Measurements from ENCODE around the gene SUSD4. TPM values are rescaled to one million over a fixed set of nuclear protein-coding genes. Genes with fewer than 3 reads are reported as not detected.

Gene SUSD4
- total and polyA plus RNA-seq, 2 of the 4 experiments (the other 2 are of a cell fraction), result 1.8 to 2.7 TPM

DNA sequence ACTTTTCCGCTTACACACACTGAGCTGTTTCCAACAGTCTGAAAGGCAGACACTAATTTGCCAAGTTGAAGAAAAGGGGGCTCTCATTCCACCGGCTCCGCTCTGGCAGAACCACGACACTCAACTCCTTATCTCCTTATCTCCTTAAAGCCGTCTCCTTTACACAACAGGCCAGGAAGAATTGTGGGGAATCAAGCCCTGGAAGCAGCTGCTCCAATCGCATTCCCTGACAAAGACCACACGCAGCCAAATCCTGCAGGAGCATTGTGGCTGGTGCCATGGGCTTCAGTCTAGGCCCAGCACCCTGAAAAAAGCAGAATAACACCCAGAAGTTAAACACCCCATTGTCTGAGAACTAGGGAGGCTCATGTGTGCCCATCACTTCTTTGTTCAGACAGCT, 24.1 kb downstream of the SUSD4 start:
- no peak overlapping the region for H3K4me3 ChIP-seq (ENCODE audit: insufficient read depth, low read depth, low read length)
- no peak overlapping the region for H3K56ac ChIP-seq (ENCODE audit: extremely low read depth, insufficient read depth, low read length)
- no peak overlapping the region for H2BK5ac ChIP-seq (ENCODE audit: low read depth, low read length, poor library complexity, severe bottlenecking)
- no peaks in the 10 kb centered on the region for H3K4me1 ChIP-seq (ENCODE audit: control insufficient read depth, insufficient read depth, low read length)
- no TSS peak for BruUV-seq (replicated peaks)
- TF ChIP-seq MAFK (IDR thresholded peaks at IDR 0.05; ENCODE audit: low read depth, low read length) (no peak), USF2 (IDR thresholded peaks at IDR 0.05; ENCODE audit: low read depth, low read length) (no peak), RAD21 (IDR thresholded peaks at IDR 0.05; ENCODE audit: low read length) (no peak), MAZ (IDR thresholded peaks at IDR 0.05; ENCODE audit: borderline replicate concordance, low read depth, low read length) (no peak), BHLHE40 (IDR thresholded peaks at IDR 0.05; ENCODE audit: low read depth, low read length) (no peak), SMC3 (IDR thresholded peaks at IDR 0.05; ENCODE audit: low read depth, low read length) (no peak), RFX5 (IDR thresholded peaks at IDR 0.05; ENCODE audit: low read depth, low read length) (no peak), FOS (IDR thresholded peaks at IDR 0.05; ENCODE audit: low read depth, low read length) (no peak), CHD1 (IDR thresholded peaks at IDR 0.05; ENCODE audit: low read depth, low read length) (no peak), POLR2A (IDR thresholded peaks at IDR 0.05; ENCODE audit: low read depth, low read length) (no peak), CTCF (conservative IDR thresholded peaks at IDR 0.05; ENCODE audit: low read depth, low read length) (no peak), RCOR1 (IDR thresholded peaks at IDR 0.05; ENCODE audit: insufficient replicate concordance, low read length) (no peak), NFE2L2 (IDR thresholded peaks at IDR 0.05; ENCODE audit: low read depth, low read length) (no peak), MXI1 (IDR thresholded peaks at IDR 0.05; ENCODE audit: borderline replicate concordance, low read depth, low read length) (no peak), CEBPB (IDR thresholded peaks at IDR 0.05; ENCODE audit: low read depth, low read length) (no peak)
- TF ChIP-seq, protein P1, sequence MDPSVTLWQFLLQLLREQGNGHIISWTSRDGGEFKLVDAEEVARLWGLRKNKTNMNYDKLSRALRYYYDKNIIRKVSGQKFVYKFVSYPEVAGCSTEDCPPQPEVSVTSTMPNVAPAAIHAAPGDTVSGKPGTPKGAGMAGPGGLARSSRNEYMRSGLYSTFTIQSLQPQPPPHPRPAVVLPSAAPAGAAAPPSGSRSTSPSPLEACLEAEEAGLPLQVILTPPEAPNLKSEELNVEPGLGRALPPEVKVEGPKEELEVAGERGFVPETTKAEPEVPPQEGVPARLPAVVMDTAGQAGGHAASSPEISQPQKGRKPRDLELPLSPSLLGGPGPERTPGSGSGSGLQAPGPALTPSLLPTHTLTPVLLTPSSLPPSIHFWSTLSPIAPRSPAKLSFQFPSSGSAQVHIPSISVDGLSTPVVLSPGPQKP (IDR thresholded peaks at IDR 0.05; ENCODE audit: borderline replicate concordance, low read depth, low read length), result no peak
- H2AK9ac ChIP-seq (replicated peaks; ENCODE audit: low read depth, low read length, poor library complexity), result no peak overlapping the region
- H3K36me3 ChIP-seq (ENCODE audit: control insufficient read depth, insufficient read depth, low read length), result no peaks in the 10 kb centered on the region
- H3K4me2 ChIP-seq (ENCODE audit: low read depth, low read length), result no peak overlapping the region
- H3K27ac ChIP-seq (ENCODE audit: insufficient read depth, low read length), result no peak overlapping the region
- no peak overlapping the region for H2BK20ac ChIP-seq (ENCODE audit: low read depth, low read length)
- H4K91ac ChIP-seq (ENCODE audit: insufficient read depth, low read depth, low read length), result no peak overlapping the region
- H3K23ac ChIP-seq (ENCODE audit: low read depth, low read length), result no peak overlapping the region
- ChIA-PET CTCF (no interaction called here), POLR2A (ENCODE audit: unreplicated experiment) (no interaction called here)
- in situ Hi-C loops (cut with MboI; ENCODE audit: low sequenced_read_pairs), result no loop called here
- intact Hi-C loops (cut with micrococcal nuclease), result no loop called here
- no peak overlapping the region for H4K8ac ChIP-seq (ENCODE audit: low read depth in 2 of 2, low read length in 2 of 2)
- no peak overlapping the region for H3K18ac ChIP-seq (ENCODE audit: low read depth, low read length)
- H4K5ac ChIP-seq (ENCODE audit: low read depth, low read length), result no peak overlapping the region
- WGBS, 2 experiments (ENCODE audit: extremely low coverage in 2 of 2, insufficient read length in 1 of 2), result 40% methylated on average over 1 of the region's 7 CpGs; no CpG with 5 or more reads in 1 of the 2 experiments
- H3K9me1 ChIP-seq (ENCODE audit: insufficient read depth, low read length), result no peaks in the 10 kb centered on the region
- H2AFZ ChIP-seq (replicated peaks; ENCODE audit: low read length, poor library complexity), result no peak overlapping the region
- H3K4ac ChIP-seq (ENCODE audit: low read depth, low read length), result no peak overlapping the region
- no peak overlapping the region for H3K14ac ChIP-seq (replicated peaks; ENCODE audit: low read depth, low read length)
- H3K79me1 ChIP-seq (ENCODE audit: low read depth in 1 of 2, low read length in 2 of 2), result no peaks in the 10 kb centered on the region
- no peak overlapping the region for H2BK15ac ChIP-seq (ENCODE audit: low read depth, low read length)
- no peak overlapping the region for H2BK120ac ChIP-seq (ENCODE audit: low read depth, low read length)
- H2AK5ac ChIP-seq (ENCODE audit: low read depth, low read length), result no peak overlapping the region
- no peak for DNase-seq
- no peaks in the 10 kb centered on the region for H3K9me3 ChIP-seq (ENCODE audit: control insufficient read depth, insufficient read depth, low read length)
- H3K9ac ChIP-seq (ENCODE audit: low read depth, low read length), result no peak overlapping the region
- peaks cover 30% of the 10 kb centered on the region for H3K27me3 ChIP-seq (ENCODE audit: control insufficient read depth, insufficient read depth, low read length)
- no peaks in the 10 kb centered on the region for H4K20me1 ChIP-seq (ENCODE audit: insufficient read depth, low read length)
- dilution Hi-C loops (cut with HindIII; ENCODE audit: low sequenced_read_pairs, unreplicated experiment), result no loop called here
- ATAC-seq (ENCODE audit: low read depth), result no peak
